Esophagus muscularis mucosa (tissue), 4 donors: ENCODE data around the gene PTPN4.

Experiments used
- EP300 ChIP-seq: sonication (generic); formaldehyde crosslinking; IDR thresholded peaks from one replicate; pipeline ENCODE4 v1.6.1; 2017; ENCODE audit warnings: antibody characterized with exemption
- POLR2A ChIP-seq: fragments of 450-650 bp; IDR thresholded peaks from one replicate; pipeline ENCODE4 v1.6.1; 2017; ENCODE audit warnings: antibody characterized with exemption, moderate library complexity, mild to moderate bottlenecking, low read depth
- TF ChIP-seq, protein P1 (sequence below), 3 experiments: fragments of 200-600 bp in 2 of 3; fragments of 450-650 bp in 1 of 3; sonication (generic) in 2 of 3; IDR thresholded peaks; one replicate each; pipeline ENCODE4 v1.5.1; 2017 to 2019; ENCODE audit warnings: antibody characterized with exemption in 3 of 3, mild to moderate bottlenecking in 2 of 3, moderate library complexity in 1 of 3

DNA sequence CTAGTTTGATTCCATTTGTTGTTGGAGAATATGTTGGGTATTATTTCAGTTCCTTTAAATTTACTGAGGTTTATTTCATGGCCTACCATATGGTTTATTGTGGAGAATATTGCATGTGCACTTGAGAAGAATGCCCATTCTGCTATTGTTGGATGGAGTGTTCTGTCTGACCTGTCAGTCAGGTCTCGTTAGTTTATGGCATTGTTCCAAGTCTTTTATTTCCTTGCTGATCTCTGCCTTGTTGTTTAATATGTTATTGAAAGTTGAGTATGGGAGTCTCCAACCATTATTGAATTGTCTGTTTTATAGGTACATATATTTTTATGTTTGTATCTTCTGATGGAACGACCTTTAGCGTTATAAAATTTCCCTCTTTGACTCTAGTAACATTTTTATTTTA is 86.3 kb downstream of the PTPN4 start:
- TF ChIP-seq POLR2A (no peak), EP300 (no peak)
- TF ChIP-seq, protein P1, sequence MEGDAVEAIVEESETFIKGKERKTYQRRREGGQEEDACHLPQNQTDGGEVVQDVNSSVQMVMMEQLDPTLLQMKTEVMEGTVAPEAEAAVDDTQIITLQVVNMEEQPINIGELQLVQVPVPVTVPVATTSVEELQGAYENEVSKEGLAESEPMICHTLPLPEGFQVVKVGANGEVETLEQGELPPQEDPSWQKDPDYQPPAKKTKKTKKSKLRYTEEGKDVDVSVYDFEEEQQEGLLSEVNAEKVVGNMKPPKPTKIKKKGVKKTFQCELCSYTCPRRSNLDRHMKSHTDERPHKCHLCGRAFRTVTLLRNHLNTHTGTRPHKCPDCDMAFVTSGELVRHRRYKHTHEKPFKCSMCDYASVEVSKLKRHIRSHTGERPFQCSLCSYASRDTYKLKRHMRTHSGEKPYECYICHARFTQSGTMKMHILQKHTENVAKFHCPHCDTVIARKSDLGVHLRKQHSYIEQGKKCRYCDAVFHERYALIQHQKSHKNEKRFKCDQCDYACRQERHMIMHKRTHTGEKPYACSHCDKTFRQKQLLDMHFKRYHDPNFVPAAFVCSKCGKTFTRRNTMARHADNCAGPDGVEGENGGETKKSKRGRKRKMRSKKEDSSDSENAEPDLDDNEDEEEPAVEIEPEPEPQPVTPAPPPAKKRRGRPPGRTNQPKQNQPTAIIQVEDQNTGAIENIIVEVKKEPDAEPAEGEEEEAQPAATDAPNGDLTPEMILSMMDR (IDR thresholded peaks at IDR 0.05) = no peak
